Upper lobe of right lung (tissue), 1 donor: ENCODE results near the gene CCDC40. TPM values are rescaled to one million over a fixed set of nuclear protein-coding genes. Genes with fewer than 3 reads are reported as not detected.

Experiments
- ATAC-seq: fragments of 200-7000 bp; cut with Tn5 transposase; one replicate; pipeline ENCODE4 v1.9.1; 2020; ENCODE audit warnings: mild to moderate bottlenecking, moderate library complexity
- DNase-seq: peaks from one replicate; pipeline ENCODE4 v3.0.0-alpha.2; 2020
- H3K27ac ChIP-seq: fragments of 200-600 bp; one replicate; pipeline ENCODE4 v1.8.0; 2022
- H3K27me3 ChIP-seq: fragments of 200-600 bp; one replicate; pipeline ENCODE4 v1.8.0; 2022; ENCODE audit warnings: mild to moderate bottlenecking
- H3K36me3 ChIP-seq: fragments of 200-600 bp; one replicate; pipeline ENCODE4 v1.8.0; 2022
- H3K4me1 ChIP-seq: fragments of 200-600 bp; one replicate; pipeline ENCODE4 v1.8.0; 2022
- H3K4me3 ChIP-seq: fragments of 200-600 bp; one replicate; pipeline ENCODE4 v1.8.0; 2022; ENCODE audit warnings: mild to moderate bottlenecking
- H3K9me3 ChIP-seq: fragments of 200-600 bp; one replicate; pipeline ENCODE4 v1.8.0; 2022
- CTCF ChIP-seq: fragments of 200-600 bp; IDR thresholded peaks from one replicate; pipeline ENCODE4 v1.8.0; 2022; ENCODE audit warnings: antibody characterized with exemption
- intact Hi-C: fragments of 100-400 bp; cut with DNase I; formaldehyde crosslinking; loops from one replicate; pipeline ENCODE4 v1.11.0; 2022
- total RNA-seq: library from RNA; stranded (reverse); fragmentation: NEBNext Ultra II Directional; extraction: Animal tissue kit (Norgen Biotek cat#: 25700); gene quantifications from one replicate; pipeline ENCODE4 v1.2.1, GENCODE V29; 2021
- donor health status: DM: no; HTN: yes; CAD: no; lungs with severe emphysema.

Gene CCDC40
- total RNA-seq, 1 donor from 2014 or later = 3.5 TPM

GRCh38 chr17:79990051-79990592 is 46.3 kb upstream of the CCDC40 start:
- H3K9me3 ChIP-seq = no peaks in the 10 kb centered on the region
- H3K27me3 ChIP-seq = no peaks in the 10 kb centered on the region
- intact Hi-C loops = no loop called here
- no peak for TF ChIP-seq CTCF
- peaks cover 48% of the 10 kb centered on the region for H3K4me1 ChIP-seq
- ATAC-seq = no peak
- H3K36me3 ChIP-seq = no peaks in the 10 kb centered on the region
- no peak overlapping the region for H3K27ac ChIP-seq
- no peak for DNase-seq
- no peak overlapping the region for H3K4me3 ChIP-seq

GRCh38 chr17:79990704-79991103 is 45.7 kb upstream of the CCDC40 start:
- no peak for TF ChIP-seq CTCF
- Histone ChIP-seq H3K4me1 (peaks cover 48% of the 10 kb centered on the region), H3K27me3 (no peaks in the 10 kb centered on the region), H3K36me3 (no peaks in the 10 kb centered on the region), H3K9me3 (no peaks in the 10 kb centered on the region), H3K4me3 (no peak overlapping the region), H3K27ac (no peak overlapping the region)
- intact Hi-C loops = no loop called here
- ATAC-seq = no peak
- DNase-seq = no peak

- peak overlapping the region; percentile 39 for H3K4me3 ChIP-seq
- ATAC-seq (peak; percentile 90), DNase-seq (peak; percentile 92)
- H3K9me3 ChIP-seq = no peaks in the 10 kb centered on the region
- peak; percentile 66 for TF ChIP-seq CTCF
- no peaks in the 10 kb centered on the region for H3K36me3 ChIP-seq
- H3K27ac ChIP-seq = no peak overlapping the region
- no peaks in the 10 kb centered on the region for H3K27me3 ChIP-seq
- H3K4me1 ChIP-seq = peaks cover 43% of the 10 kb centered on the region
- intact Hi-C loops = no loop called here
Measured at GRCh38 chr17:79991140-79991923, 45.1 kb upstream of the CCDC40 start.

GRCh38 chr17:79991924-79992648 is 44.4 kb upstream of the CCDC40 start:
- Histone ChIP-seq H3K36me3 (no peaks in the 10 kb centered on the region), H3K27ac (no peak overlapping the region), H3K9me3 (no peaks in the 10 kb centered on the region), H3K4me3 (peak overlapping the region; percentile 39), H3K27me3 (no peaks in the 10 kb centered on the region), H3K4me1 (peaks cover 37% of the 10 kb centered on the region)
- DNase-seq (no peak), ATAC-seq (peak; percentile 16)
- peak; percentile 35 for TF ChIP-seq CTCF
- intact Hi-C loops = no loop called here

GRCh38 chr17:79992649-79993389 is 43.6 kb upstream of the CCDC40 start:
- intact Hi-C loops = no loop called here
- ATAC-seq (no peak), DNase-seq (no peak)
- Histone ChIP-seq H3K27ac (no peak overlapping the region), H3K27me3 (no peaks in the 10 kb centered on the region), H3K9me3 (no peaks in the 10 kb centered on the region), H3K4me3 (no peak overlapping the region), H3K4me1 (peaks cover 34% of the 10 kb centered on the region), H3K36me3 (no peaks in the 10 kb centered on the region)
- TF ChIP-seq CTCF = no peak
